ENCODE results near the gene BEST2. TPM values are rescaled to one million over a fixed set of nuclear protein-coding genes. Genes with fewer than 3 reads are reported as not detected.

BEST2 gene
- total RNA-seq, 1 experiment from 2014 or later: 0.10 TPM

- ATAC-seq (no peak), DNase-seq (ENCODE audit: low read depth, low spot score) (no peak)
- Histone ChIP-seq H3K79me2 (ENCODE audit: insufficient read depth, low read length) (no peaks in the 10 kb centered on the region), H3K27ac (ENCODE audit: low read depth, low read length) (no peak overlapping the region), H3K9me2 (ENCODE audit: insufficient read depth) (no peaks in the 10 kb centered on the region), H3K27me3 (ENCODE audit: insufficient read depth, low read length) (no peaks in the 10 kb centered on the region), H3K36me3 (ENCODE audit: control insufficient read depth in 1 of 2, insufficient read depth in 2 of 2, low read length in 2 of 2) (peaks cover 11 to 12% of the 10 kb centered on the region in 2 experiments), H2AFZ (ENCODE audit: low read depth, low read length, poor library complexity, severe bottlenecking) (no peak overlapping the region), H3K4me1 (ENCODE audit: control insufficient read depth in 1 of 2, insufficient read depth in 2 of 2, low read length in 2 of 2) (peaks cover 4 to 13% of the 10 kb centered on the region in 2 experiments; a peak in 3 of 4 replicates), H4K20me1 (ENCODE audit: insufficient read depth) (no peaks in the 10 kb centered on the region), H3K4me3 (replicated peaks in 1 of 2; ENCODE audit: low read depth in 1 of 2, low read length in 2 of 2) (no peak overlapping the region), H3K9ac (ENCODE audit: low read length) (no peak overlapping the region), H3K4me2 (ENCODE audit: low read length) (no peak overlapping the region), H3K9me3 (ENCODE audit: control insufficient read depth in 1 of 2, insufficient read depth in 1 of 2, low read depth in 1 of 2, low read length in 2 of 2) (no peaks in the 10 kb centered on the region)
- ChIA-PET POLR2A (interaction anchor here (0.6 to 2.7 kb wide), 4 partner anchors 32 to 53 kb away, joined by 3 to 9 read pairs (median 5); partner anchors contain the start of gene JUNB), CTCF (interaction anchor here (0.6 to 6.1 kb wide), 13 partner anchors 11 to 121 kb away, joined by 3 to 87 read pairs (median 5); partner anchors contain the start of genes DNASE2, HOOK2, JUNB and RTBDN), RAD21 (ENCODE audit: low non-redundant PET in 1 of 2, low total read pairs in 2 of 2, uncharacterized antibody in 2 of 2, unreplicated experiment in 2 of 2) (interaction anchor here in 1 of 2 experiments (0.8 kb wide), 1 partner anchor 88 kb away, joined by 3 read pairs; no protein-coding TSS in a partner anchor)
- no peak for TF ChIP-seq POLR2A (IDR thresholded peaks at IDR 0.05; ENCODE audit: borderline replicate concordance, extremely low read depth, insufficient read depth, insufficient read length)
- TF ChIP-seq ZFX (IDR thresholded peaks at IDR 0.05): no peak
- no peak for TF ChIP-seq POLR2AphosphoS5 (IDR thresholded peaks at IDR 0.05; ENCODE audit: low read depth, low read length)
- no peak for TF ChIP-seq ELF1 (IDR thresholded peaks at IDR 0.05; ENCODE audit: borderline replicate concordance, low read depth)
- no peak for TF ChIP-seq ATF3 (IDR thresholded peaks at IDR 0.05)
- no peak for TF ChIP-seq FOSL1 (IDR thresholded peaks at IDR 0.05; ENCODE audit: low read depth)
- TF ChIP-seq SP1 (IDR thresholded peaks at IDR 0.05; ENCODE audit: low read depth): no peak
- no peak for TF ChIP-seq YY1 (IDR thresholded peaks at IDR 0.05; ENCODE audit: extremely low read depth, insufficient replicate concordance, low read depth, low read length)
- no peak for TF ChIP-seq EZH2 (IDR thresholded peaks at IDR 0.05)
- no peak for TF ChIP-seq CEBPB (IDR thresholded peaks at IDR 0.05; ENCODE audit: low read depth)
- TF ChIP-seq CBX3 (IDR thresholded peaks at IDR 0.05; ENCODE audit: low read depth): no peak
- BruUV-seq (replicated peaks): no TSS peak
- intact Hi-C loops (cut with micrococcal nuclease): no loop called here
These were observed 8.1 kb downstream of the BEST2 start for GRCh38 chr19:12759686-12760085.

GRCh38 chr19:12763100-12763499 is 11.5 kb downstream of the BEST2 start:
- ChIA-PET POLR2A (interaction anchor here (5.4 kb wide), 1 partner anchor 31 kb away, joined by 98 read pairs; the partner anchor contains the start of gene JUNB), CTCF (interaction anchor here (0.7 to 6.1 kb wide), 3 partner anchors 34 to 128 kb away, joined by 4 to 87 read pairs (median 5); no protein-coding TSS in a partner anchor)
- peaks cover 14 to 16% of the 10 kb centered on the region in 2 experiments for H3K36me3 ChIP-seq (ENCODE audit: control insufficient read depth in 1 of 2, insufficient read depth in 2 of 2, low read length in 2 of 2)
- TF ChIP-seq FOSL1 (IDR thresholded peaks at IDR 0.05; ENCODE audit: low read depth): no peak
- no peak for TF ChIP-seq ELF1 (IDR thresholded peaks at IDR 0.05; ENCODE audit: borderline replicate concordance, low read depth)
- no peak for TF ChIP-seq CEBPB (IDR thresholded peaks at IDR 0.05; ENCODE audit: low read depth)
- no peak for TF ChIP-seq EZH2 (IDR thresholded peaks at IDR 0.05)
- TF ChIP-seq ZBTB33 (IDR thresholded peaks at IDR 0.05; ENCODE audit: extremely low read depth, insufficient replicate concordance, low read length): no peak
- TF ChIP-seq SIN3A (IDR thresholded peaks at IDR 0.05; ENCODE audit: low read depth): no peak
- TF ChIP-seq TCF7L2 (IDR thresholded peaks at IDR 0.05; ENCODE audit: borderline replicate concordance, extremely low read depth, insufficient read depth, insufficient read length): no peak
- no peak for TF ChIP-seq POLR2A (IDR thresholded peaks at IDR 0.05; ENCODE audit: borderline replicate concordance, extremely low read depth, insufficient read depth, insufficient read length)
- TF ChIP-seq JUND (IDR thresholded peaks at IDR 0.05): no peak
- no peak for TF ChIP-seq MAX (IDR thresholded peaks at IDR 0.05)
- no peak for TF ChIP-seq ZFX (IDR thresholded peaks at IDR 0.05)
- TF ChIP-seq YY1 (IDR thresholded peaks at IDR 0.05; ENCODE audit: extremely low read depth, insufficient replicate concordance, low read depth, low read length): no peak

More at GRCh38 chr19:12763100-12763499, 11.5 kb downstream of the BEST2 start:
- Histone ChIP-seq H3K4me3 (replicated peaks in 1 of 2; ENCODE audit: low read depth in 1 of 2, low read length in 2 of 2) (no peak overlapping the region), H4K20me1 (ENCODE audit: insufficient read depth) (no peaks in the 10 kb centered on the region), H3K27me3 (ENCODE audit: insufficient read depth, low read length) (no peaks in the 10 kb centered on the region), H3K27ac (ENCODE audit: low read depth, low read length) (no peak overlapping the region), H3K4me1 (ENCODE audit: control insufficient read depth in 1 of 2, insufficient read depth in 2 of 2, low read length in 2 of 2) (peaks cover 4 to 13% of the 10 kb centered on the region in 2 experiments; a peak in 3 of 4 replicates), H3K4me2 (ENCODE audit: low read length) (no peak overlapping the region), H3K9me3 (ENCODE audit: control insufficient read depth in 1 of 2, insufficient read depth in 1 of 2, low read depth in 1 of 2, low read length in 2 of 2) (no peaks in the 10 kb centered on the region), H3K79me2 (ENCODE audit: insufficient read depth, low read length) (no peaks in the 10 kb centered on the region), H2AFZ (ENCODE audit: low read depth, low read length, poor library complexity, severe bottlenecking) (no peak overlapping the region), H3K9me2 (ENCODE audit: insufficient read depth) (no peaks in the 10 kb centered on the region), H3K9ac (ENCODE audit: low read length) (no peak overlapping the region)
- intact Hi-C loops (cut with micrococcal nuclease): no loop called here
- RAD21 ChIA-PET (ENCODE audit: low non-redundant PET in 1 of 2, low total read pairs in 2 of 2, uncharacterized antibody in 2 of 2, unreplicated experiment in 2 of 2): no interaction called here
- TSS peak; percentile 27 for BruUV-seq (replicated peaks)
- ATAC-seq (no peak), DNase-seq (ENCODE audit: low read depth, low spot score) (no peak)

All from HCT116 (cell line).